HEK293T (cell line): Measurements from ENCODE around the gene ARHGEF10L.
"Not testable (repeated sequence)": the region's sequence is repeated elsewhere in the genome, so short reads cannot be mapped to it uniquely, and the experiment has no call there.

ENCODE experiments used
- CTCF ChIA-PET: fragments of 350-600 bp; formaldehyde crosslinking; extraction: SDS; loops from one replicate; lab custom pipeline; 2021; ENCODE audit warnings: antibody characterized with exemption, inconsistent platforms; lab: Yijun Ruan, JAX
- POLR2A ChIA-PET: fragments of 350-600 bp; formaldehyde crosslinking; extraction: SDS; loops from one replicate; lab custom pipeline; 2020; ENCODE audit warnings: antibody characterized with exemption, inconsistent platforms; lab: Yijun Ruan, JAX
- DNase-seq: peaks from one replicate; pipeline ENCODE4 v3.0.0; 2012; ENCODE audit warnings: mixed read lengths; ENCODE audit errors: extremely low spot score
- ARNT ChIP-seq: fragments of 450-650 bp; IDR thresholded peaks from 2 replicates; pipeline ENCODE4 v1.6.1; 2017; ENCODE audit warnings: mild to moderate bottlenecking
- BHLHE40 ChIP-seq: fragments of 450-650 bp; IDR thresholded peaks from 2 replicates; pipeline ENCODE4 v1.6.1; 2016; ENCODE audit warnings: mild to moderate bottlenecking, moderate library complexity, borderline replicate concordance
- CTBP1 ChIP-seq: fragments of 450-650 bp; IDR thresholded peaks from 2 replicates; pipeline ENCODE4 v1.6.1; 2016; ENCODE audit warnings: borderline replicate concordance
- ELF4 ChIP-seq: fragments of 450-650 bp; IDR thresholded peaks from 2 replicates; pipeline ENCODE4 v1.6.1; 2017; ENCODE audit warnings: antibody characterized with exemption
- FOXA1 ChIP-seq: fragments of 450-650 bp; IDR thresholded peaks from 2 replicates; pipeline ENCODE4 v1.6.1; 2016; ENCODE audit warnings: mild to moderate bottlenecking
- FOXK2 ChIP-seq: fragments of 450-650 bp; IDR thresholded peaks from 2 replicates; pipeline ENCODE4 v1.6.1; 2016; ENCODE audit warnings: mild to moderate bottlenecking
- FOXM1 ChIP-seq: fragments of 450-650 bp; IDR thresholded peaks from 2 replicates; pipeline ENCODE4 v1.6.1; 2017; ENCODE audit warnings: mild to moderate bottlenecking, borderline replicate concordance
- HDGF ChIP-seq: fragments of 450-650 bp; IDR thresholded peaks from 2 replicates; pipeline ENCODE4 v1.6.1; 2017; ENCODE audit warnings: antibody characterized with exemption, borderline replicate concordance
- L3MBTL2 ChIP-seq: fragments of 450-650 bp; conservative IDR thresholded peaks from 2 replicates; pipeline ENCODE4 v1.6.1; 2016; ENCODE audit warnings: mild to moderate bottlenecking
- LEF1 ChIP-seq: fragments of 450-650 bp; IDR thresholded peaks from 2 replicates; pipeline ENCODE4 v1.6.1; 2017; ENCODE audit warnings: mild to moderate bottlenecking, borderline replicate concordance
- NFRKB ChIP-seq: fragments of 450-650 bp; IDR thresholded peaks from 2 replicates; pipeline ENCODE4 v1.6.1; 2016; ENCODE audit warnings: mild to moderate bottlenecking, moderate library complexity
- SP1 ChIP-seq: fragments of 450-650 bp; IDR thresholded peaks from 2 replicates; pipeline ENCODE4 v1.6.1; 2017
- SUZ12 ChIP-seq: fragments of 450-650 bp; IDR thresholded peaks from 2 replicates; pipeline ENCODE4 v1.6.1; 2016; ENCODE audit warnings: mild to moderate bottlenecking
- TARDBP ChIP-seq: fragments of 450-650 bp; IDR thresholded peaks from 2 replicates; pipeline ENCODE4 v1.6.1; 2016
- ZNF384 ChIP-seq: fragments of 450-650 bp; IDR thresholded peaks from 2 replicates; pipeline ENCODE4 v1.6.1; 2016
- TF ChIP-seq, protein P1 (sequence below): fragments of 450-650 bp; IDR thresholded peaks from 2 replicates; pipeline ENCODE4 v1.6.1; 2016

ARHGEF10L gene, protein sequence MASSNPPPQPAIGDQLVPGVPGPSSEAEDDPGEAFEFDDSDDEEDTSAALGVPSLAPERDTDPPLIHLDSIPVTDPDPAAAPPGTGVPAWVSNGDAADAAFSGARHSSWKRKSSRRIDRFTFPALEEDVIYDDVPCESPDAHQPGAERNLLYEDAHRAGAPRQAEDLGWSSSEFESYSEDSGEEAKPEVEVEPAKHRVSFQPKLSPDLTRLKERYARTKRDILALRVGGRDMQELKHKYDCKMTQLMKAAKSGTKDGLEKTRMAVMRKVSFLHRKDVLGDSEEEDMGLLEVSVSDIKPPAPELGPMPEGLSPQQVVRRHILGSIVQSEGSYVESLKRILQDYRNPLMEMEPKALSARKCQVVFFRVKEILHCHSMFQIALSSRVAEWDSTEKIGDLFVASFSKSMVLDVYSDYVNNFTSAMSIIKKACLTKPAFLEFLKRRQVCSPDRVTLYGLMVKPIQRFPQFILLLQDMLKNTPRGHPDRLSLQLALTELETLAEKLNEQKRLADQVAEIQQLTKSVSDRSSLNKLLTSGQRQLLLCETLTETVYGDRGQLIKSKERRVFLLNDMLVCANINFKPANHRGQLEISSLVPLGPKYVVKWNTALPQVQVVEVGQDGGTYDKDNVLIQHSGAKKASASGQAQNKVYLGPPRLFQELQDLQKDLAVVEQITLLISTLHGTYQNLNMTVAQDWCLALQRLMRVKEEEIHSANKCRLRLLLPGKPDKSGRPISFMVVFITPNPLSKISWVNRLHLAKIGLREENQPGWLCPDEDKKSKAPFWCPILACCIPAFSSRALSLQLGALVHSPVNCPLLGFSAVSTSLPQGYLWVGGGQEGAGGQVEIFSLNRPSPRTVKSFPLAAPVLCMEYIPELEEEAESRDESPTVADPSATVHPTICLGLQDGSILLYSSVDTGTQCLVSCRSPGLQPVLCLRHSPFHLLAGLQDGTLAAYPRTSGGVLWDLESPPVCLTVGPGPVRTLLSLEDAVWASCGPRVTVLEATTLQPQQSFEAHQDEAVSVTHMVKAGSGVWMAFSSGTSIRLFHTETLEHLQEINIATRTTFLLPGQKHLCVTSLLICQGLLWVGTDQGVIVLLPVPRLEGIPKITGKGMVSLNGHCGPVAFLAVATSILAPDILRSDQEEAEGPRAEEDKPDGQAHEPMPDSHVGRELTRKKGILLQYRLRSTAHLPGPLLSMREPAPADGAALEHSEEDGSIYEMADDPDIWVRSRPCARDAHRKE (N-terminal part only)

DNA sequence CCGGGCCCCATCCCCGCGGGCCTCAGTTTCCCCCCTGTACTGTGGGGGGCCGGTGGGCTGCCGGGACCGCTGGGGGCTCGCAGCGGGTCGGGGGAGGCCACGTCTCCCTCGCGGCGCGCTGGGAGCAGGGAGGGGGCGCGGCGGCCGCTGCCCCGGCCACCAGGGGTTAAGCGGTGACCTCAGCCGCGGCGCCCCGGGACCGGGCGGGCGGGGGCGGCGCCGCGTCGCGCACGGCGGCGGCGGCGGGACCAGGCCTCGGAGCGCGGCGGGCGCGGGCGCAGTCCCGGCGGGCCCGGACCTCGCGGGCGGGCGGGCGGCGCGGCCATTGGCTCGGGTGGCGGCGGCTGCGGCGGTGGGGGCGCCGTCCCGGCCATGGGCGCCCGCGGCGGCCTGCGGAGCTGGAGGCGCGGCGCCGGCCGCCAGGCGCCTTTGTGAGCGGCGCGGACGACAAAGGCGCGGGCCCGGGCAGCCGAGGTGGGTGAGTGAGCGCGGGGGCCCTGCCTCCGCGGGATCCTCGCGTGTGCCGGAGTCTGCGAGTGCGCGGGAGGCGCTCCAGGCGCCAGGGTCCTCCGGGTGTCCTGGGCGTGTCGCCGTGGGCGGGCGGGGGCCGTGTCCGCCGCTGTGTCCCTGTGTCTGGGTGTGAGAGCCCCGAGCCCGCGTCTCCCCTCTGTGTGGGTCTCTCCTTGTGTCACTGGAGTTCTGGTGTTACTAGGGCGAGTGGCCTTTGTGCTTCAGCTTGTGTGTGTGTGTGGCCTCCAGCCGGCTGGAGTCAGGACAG is at the start of gene ARHGEF10L:
ARHGEF10L (plus strand) TSS at position 222 of the 778 bp plus-strand sequence. CDS start 40,898 bp downstream, outside the sequence.
- ChIA-PET POLR2A (interaction anchor here (1.0 to 1.2 kb wide), 2 partner anchors 10 to 44 kb away, joined by 3 read pairs; no protein-coding TSS in a partner anchor), CTCF (interaction anchor here (1.0 kb wide), 1 partner anchor 67 kb away, joined by 3 read pairs; no protein-coding TSS in a partner anchor)
- peak; percentile 56 for DNase-seq
- TF ChIP-seq ZNF384 (no peak), CTBP1 (no peak), SUZ12 (no peak), ARNT (no peak), SP1 (no peak), NFRKB (no peak), FOXM1 (no peak), FOXK2 (no peak)

DNA sequence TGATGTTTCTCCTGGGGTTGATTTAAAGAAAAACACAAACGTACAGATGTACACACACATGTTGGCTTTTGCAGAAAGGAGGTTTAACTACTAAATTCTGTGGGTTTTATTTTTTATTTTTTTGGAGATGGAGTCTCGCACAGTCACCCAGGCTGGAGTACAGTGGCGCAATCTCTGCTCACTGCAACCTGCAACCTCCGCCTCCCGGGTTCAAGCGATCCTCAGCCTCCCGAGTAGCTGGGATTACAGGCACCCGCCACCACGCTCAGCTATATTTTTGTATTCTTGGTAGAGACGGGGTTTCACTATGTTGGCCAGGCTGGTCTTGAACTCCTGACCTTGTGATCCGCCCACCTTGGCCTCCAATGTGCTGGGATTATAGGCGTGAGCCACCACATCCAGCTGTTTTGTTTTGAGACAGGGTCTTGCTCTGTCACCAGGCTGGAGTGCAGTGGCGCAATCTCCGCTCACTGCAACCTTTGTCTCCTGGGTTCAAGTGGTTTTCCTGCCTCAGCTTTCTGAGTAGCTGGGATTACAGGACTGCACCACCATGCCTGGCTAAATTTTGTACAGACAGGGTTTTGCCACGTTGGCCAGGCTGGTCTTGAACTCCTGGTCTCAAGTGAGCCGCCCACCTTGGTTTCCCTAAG is 49.6 kb upstream of the ARHGEF10L start:
- CTCF ChIA-PET, result interaction anchor here (0.7 kb wide), 1 partner anchor 166 kb away, joined by 4 read pairs; no protein-coding TSS in a partner anchor
- DNase-seq, POLR2A ChIA-PET: not testable (repeated sequence)

DNA sequence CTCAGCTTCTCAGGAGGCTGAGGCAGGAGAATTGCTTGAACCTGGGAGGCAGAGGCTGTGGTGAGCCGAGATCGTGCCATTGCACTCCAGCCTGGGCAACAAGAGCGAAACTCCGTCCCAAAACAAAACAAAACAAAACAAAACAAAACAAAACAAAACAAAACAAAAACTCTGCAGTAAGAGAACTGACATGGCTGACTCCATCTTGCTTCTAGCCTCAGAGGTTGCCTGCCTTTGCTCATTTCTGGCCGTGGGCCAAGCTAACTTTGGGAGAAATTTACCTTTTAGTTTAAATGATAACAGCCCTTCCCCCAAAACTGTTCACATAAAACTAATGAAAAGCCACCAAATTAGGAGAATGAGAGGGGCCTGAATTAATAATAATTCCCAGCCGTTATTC is 48.8 kb upstream of the ARHGEF10L start:
- not testable (repeated sequence) for DNase-seq
- POLR2A ChIA-PET, result interaction anchor here (0.6 kb wide), 1 partner anchor 324 kb away, joined by 3 read pairs; no protein-coding TSS in a partner anchor
- CTCF ChIA-PET, result interaction anchor here (0.7 to 1.0 kb wide), 2 partner anchors 117 to 167 kb away, joined by 3 to 4 read pairs; no protein-coding TSS in a partner anchor

DNA sequence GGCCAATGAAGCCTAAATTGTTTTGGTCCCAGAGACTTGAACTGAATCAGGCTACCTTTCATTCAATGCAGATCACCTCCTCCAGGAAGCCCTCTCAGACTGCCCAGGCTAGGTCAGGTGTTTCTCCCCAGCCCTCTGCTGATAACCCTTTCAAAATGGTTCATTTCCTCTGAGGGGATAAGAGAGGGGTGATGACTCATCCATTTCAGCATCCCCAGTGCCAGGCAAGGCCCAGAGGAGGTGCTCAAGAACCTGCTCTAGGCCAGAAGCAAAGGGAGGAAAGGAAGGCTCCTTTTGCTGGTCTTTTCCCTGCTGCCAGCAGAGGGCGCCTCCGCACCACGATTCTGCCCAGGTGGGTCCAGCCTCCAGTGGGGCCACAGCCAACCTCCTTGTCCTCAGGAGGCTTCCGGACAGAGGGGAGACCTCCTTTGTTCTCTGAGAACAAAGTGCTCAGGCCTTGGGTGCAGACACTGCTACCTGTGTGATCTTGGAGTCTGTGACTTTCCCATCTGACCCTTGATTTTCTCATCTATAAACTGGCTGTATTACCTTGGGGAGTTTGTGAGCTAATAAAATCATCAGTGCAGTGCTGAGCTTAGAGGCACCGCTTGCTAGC is 45.3 kb upstream of the ARHGEF10L start:
- no peak for TF ChIP-seq TARDBP
- ChIA-PET POLR2A (interaction anchor here (0.7 to 1.0 kb wide), 3 partner anchors 26 to 113 kb away, joined by 3 read pairs; no protein-coding TSS in a partner anchor), CTCF (interaction anchor here (0.6 to 1.2 kb wide), 13 partner anchors 11 to 853 kb away, joined by 3 to 17 read pairs (median 3); no protein-coding TSS in a partner anchor)
- DNase-seq, result peak; percentile 86

DNA sequence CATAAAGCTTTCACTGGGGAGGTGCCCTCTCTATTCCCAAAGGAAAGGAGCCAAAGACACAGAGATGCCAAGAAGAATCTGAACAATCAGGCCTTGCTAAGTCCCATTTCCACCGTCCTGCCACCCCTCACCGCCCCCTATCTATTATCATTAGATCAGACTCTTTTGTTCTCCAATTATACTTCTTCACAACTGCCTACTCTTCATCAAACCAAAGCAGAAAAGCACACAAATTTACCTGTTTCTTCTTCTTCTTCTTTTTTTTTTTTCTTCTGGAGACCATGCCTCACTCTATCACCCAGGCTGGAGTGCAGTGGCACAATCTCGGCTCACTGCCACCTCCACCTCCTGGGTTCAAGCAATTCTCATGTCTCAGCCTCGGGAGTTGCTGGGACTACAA is 43.1 kb upstream of the ARHGEF10L start:
- TF ChIP-seq, protein P1, sequence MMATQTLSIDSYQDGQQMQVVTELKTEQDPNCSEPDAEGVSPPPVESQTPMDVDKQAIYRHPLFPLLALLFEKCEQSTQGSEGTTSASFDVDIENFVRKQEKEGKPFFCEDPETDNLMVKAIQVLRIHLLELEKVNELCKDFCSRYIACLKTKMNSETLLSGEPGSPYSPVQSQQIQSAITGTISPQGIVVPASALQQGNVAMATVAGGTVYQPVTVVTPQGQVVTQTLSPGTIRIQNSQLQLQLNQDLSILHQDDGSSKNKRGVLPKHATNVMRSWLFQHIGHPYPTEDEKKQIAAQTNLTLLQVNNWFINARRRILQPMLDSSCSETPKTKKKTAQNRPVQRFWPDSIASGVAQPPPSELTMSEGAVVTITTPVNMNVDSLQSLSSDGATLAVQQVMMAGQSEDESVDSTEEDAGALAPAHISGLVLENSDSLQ, result no peak
- no peak for TF ChIP-seq TARDBP
- TF ChIP-seq BHLHE40, result no peak
- TF ChIP-seq NFRKB, result no peak
- no peak for TF ChIP-seq FOXA1
- TF ChIP-seq HDGF, result no peak
- TF ChIP-seq ELF4, result no peak
- TF ChIP-seq ZNF384, result no peak
- TF ChIP-seq SUZ12, result no peak
- no peak for TF ChIP-seq SP1
- TF ChIP-seq FOXK2, result no peak
- no peak for TF ChIP-seq FOXM1
- TF ChIP-seq LEF1, result no peak
- TF ChIP-seq L3MBTL2, result no peak
- CTCF ChIA-PET, result interaction anchor here (0.6 to 1.7 kb wide), 2 partner anchors 110 to 1832 kb away, joined by 3 to 4 read pairs; no protein-coding TSS in a partner anchor
- no peak for DNase-seq
- POLR2A ChIA-PET, result no interaction called here

DNA sequence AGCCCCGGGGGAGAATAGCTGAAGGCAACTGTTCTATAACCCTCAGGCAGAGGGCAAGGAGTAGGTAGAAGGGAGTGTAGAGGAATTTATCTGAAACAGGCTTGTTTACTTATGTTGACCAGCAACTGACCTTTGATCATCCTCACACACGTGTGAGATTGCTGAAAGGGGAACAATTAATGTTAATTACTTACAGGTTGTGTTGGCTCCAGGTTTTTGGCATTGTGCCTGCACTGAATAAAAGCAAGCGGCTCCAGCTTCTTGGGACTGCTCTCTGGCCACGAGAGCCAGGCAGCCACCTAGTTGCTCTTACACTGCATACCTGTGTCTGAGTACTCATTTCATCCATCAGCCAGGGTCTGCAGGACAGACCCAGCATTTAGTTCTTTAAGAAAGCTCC is 41.3 kb upstream of the ARHGEF10L start:
- TF ChIP-seq TARDBP, result no peak
- no peak for TF ChIP-seq CTBP1
- TF ChIP-seq BHLHE40, result no peak
- TF ChIP-seq FOXK2, result no peak
- no peak for TF ChIP-seq SP1
- TF ChIP-seq ZNF384, result no peak
- no peak for TF ChIP-seq ELF4
- TF ChIP-seq SUZ12, result no peak
- TF ChIP-seq, protein P1, result no peak
- TF ChIP-seq L3MBTL2, result no peak
- TF ChIP-seq FOXA1, result no peak
- TF ChIP-seq LEF1, result no peak
- no peak for TF ChIP-seq ARNT
- TF ChIP-seq FOXM1, result no peak
- TF ChIP-seq HDGF, result no peak
- no peak for TF ChIP-seq NFRKB
- CTCF ChIA-PET, result interaction anchor here (0.6 kb wide), 1 partner anchor 70 kb away, joined by 4 read pairs; no protein-coding TSS in a partner anchor
- POLR2A ChIA-PET, result no interaction called here
- no peak for DNase-seq
